Prostate gland (tissue), 2 donors: ENCODE data around the gene TKTL2. TPM values are rescaled to one million over a fixed set of nuclear protein-coding genes. Genes with fewer than 3 reads are reported as not detected.

ENCODE experiments used
- DNase-seq: peaks from one replicate; pipeline ENCODE4 v3.0.0-alpha.2; 2019; ENCODE audit warnings: low spot score
- H3K27ac ChIP-seq, 2 donors: fragments of 200-600 bp; sonication (generic); 2 replicates each; pipeline ENCODE4 v1.5.1; 2017 to 2019
- H3K27me3 ChIP-seq: fragments of 200-600 bp; sonication (generic); replicated peaks from 2 replicates; pipeline ENCODE4 v1.5.1; 2019; ENCODE audit not compliant: insufficient read depth
- H3K36me3 ChIP-seq, 2 donors: fragments of 200-600 bp; sonication (generic); 1 replicate in 1 of 2; 2 replicates in 1 of 2; pipeline versions ENCODE4 v1.5.1 to v1.8.1; 2017 to 2019
- H3K4me1 ChIP-seq: fragments of 200-600 bp; sonication (generic); replicated peaks from 2 replicates; pipeline ENCODE4 v1.5.1; 2019
- H3K4me3 ChIP-seq, 2 donors: fragments of 200-600 bp; sonication (generic); 2 replicates each; pipeline ENCODE4 v1.5.1; 2017 to 2019
- H3K9me3 ChIP-seq: fragments of 200-600 bp; sonication (generic); 2 replicates; pipeline ENCODE4 v1.5.1; 2017
- POLR2A ChIP-seq: fragments of 450-650 bp; IDR thresholded peaks from one replicate; pipeline ENCODE4 v1.6.1; 2016; ENCODE audit warnings: antibody characterized with exemption, mild to moderate bottlenecking
- POLR2AphosphoS5 ChIP-seq: sonication (generic); formaldehyde crosslinking; IDR thresholded peaks from one replicate; pipeline ENCODE4 v1.6.1; 2017; ENCODE audit warnings: antibody characterized with exemption
- WGBS: methylation state at CpG from one replicate; pipeline ENCODE4 v1.1.5; 2018; 5-methylcytosine and 5-hydroxymethylcytosine counted together
- intact Hi-C: fragments of 100-400 bp; cut with DNase I; formaldehyde crosslinking; loops from one replicate; pipeline ENCODE4 v1.14.2; 2022
- total RNA-seq, 2 donors: library from RNA; depleted of rRNA; stranded (reverse); fragments of >200 nt; gene quantifications; one replicate each; pipeline ENCODE4 v1.1.0, GENCODE V29; 2016
- TF ChIP-seq, protein P1 (sequence below), 4 experiments: fragments of 200-600 bp in 2 of 4; fragments of 450-650 bp in 2 of 4; sonication (generic) in 2 of 4; IDR thresholded peaks; 1 replicate in 3 of 4; 2 replicates in 1 of 4; pipeline ENCODE4 v1.5.1; 2016 to 2019; ENCODE audit warnings: antibody characterized with exemption in 4 of 4, mild to moderate bottlenecking in 2 of 4, moderate library complexity in 2 of 4

The TKTL2 gene, protein sequence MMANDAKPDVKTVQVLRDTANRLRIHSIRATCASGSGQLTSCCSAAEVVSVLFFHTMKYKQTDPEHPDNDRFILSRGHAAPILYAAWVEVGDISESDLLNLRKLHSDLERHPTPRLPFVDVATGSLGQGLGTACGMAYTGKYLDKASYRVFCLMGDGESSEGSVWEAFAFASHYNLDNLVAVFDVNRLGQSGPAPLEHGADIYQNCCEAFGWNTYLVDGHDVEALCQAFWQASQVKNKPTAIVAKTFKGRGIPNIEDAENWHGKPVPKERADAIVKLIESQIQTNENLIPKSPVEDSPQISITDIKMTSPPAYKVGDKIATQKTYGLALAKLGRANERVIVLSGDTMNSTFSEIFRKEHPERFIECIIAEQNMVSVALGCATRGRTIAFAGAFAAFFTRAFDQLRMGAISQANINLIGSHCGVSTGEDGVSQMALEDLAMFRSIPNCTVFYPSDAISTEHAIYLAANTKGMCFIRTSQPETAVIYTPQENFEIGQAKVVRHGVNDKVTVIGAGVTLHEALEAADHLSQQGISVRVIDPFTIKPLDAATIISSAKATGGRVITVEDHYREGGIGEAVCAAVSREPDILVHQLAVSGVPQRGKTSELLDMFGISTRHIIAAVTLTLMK
- total RNA-seq = 10 to 100 TPM in 1 of 2 donors, not detected in 1; 13.6 TPM

DNA sequence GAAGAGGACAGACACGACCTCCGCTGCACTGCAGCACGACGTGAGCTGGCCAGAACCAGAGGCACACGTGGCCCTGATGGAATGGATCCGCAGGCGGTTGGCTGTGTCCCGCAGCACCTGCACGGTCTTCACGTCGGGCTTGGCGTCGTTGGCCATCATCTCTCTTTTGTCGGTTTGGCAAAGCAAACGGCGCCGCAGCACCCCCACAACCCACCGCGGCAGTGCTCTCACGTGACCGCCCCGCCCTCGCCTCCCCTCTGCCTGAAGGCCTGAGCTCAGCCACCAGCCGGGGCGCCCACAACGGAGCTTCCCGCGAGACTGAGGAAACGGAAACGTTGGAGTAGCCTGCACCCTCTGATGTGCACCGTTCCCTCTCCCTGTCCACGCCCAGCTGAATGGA, at the start of gene TKTL2:
Gene TKTL2, minus strand, starts transcription at position 179 of the 400 bp plus-strand sequence. Its CDS starts 20 bp downstream, at position 159.
- no peaks in the 10 kb centered on the region for H3K27me3 ChIP-seq
- DNase-seq = no peak
- H3K27ac ChIP-seq = no peak within 1 kb of the TSS
- H3K4me3 ChIP-seq = no peak within 1 kb of the TSS
- no peaks in the 10 kb centered on the region for H3K4me1 ChIP-seq
- WGBS = 92% methylated on average over 32 of the region's 32 CpGs
- TF ChIP-seq POLR2A (no peak), POLR2AphosphoS5 (no peak)
- TF ChIP-seq, protein P1, sequence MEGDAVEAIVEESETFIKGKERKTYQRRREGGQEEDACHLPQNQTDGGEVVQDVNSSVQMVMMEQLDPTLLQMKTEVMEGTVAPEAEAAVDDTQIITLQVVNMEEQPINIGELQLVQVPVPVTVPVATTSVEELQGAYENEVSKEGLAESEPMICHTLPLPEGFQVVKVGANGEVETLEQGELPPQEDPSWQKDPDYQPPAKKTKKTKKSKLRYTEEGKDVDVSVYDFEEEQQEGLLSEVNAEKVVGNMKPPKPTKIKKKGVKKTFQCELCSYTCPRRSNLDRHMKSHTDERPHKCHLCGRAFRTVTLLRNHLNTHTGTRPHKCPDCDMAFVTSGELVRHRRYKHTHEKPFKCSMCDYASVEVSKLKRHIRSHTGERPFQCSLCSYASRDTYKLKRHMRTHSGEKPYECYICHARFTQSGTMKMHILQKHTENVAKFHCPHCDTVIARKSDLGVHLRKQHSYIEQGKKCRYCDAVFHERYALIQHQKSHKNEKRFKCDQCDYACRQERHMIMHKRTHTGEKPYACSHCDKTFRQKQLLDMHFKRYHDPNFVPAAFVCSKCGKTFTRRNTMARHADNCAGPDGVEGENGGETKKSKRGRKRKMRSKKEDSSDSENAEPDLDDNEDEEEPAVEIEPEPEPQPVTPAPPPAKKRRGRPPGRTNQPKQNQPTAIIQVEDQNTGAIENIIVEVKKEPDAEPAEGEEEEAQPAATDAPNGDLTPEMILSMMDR (IDR thresholded peaks at IDR 0.05) = no peak
- no peaks in the 10 kb centered on the region for H3K9me3 ChIP-seq
- H3K36me3 ChIP-seq = no peaks in the 10 kb centered on the region
- intact Hi-C loops = no loop called here

DNA sequence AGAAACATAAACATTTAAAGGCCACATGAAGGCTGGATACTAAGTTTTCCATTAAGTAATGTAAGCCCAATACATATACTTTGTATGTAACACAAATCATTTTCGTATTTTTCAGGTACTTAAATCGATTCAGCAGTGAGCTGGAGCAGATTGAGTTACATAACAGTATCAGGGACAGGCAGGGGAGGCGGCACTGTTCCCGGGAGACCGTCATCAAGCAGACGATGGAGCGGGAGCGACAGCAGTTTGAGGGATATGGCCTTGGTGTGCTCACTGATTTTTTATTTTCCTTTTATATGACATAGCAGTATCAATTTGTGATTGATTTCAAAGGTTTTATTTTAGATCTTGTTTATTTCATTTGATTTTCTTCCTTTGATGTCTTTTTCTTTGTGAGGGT, 41.6 kb upstream of the TKTL2 start:
- no peak overlapping the region for H3K4me3 ChIP-seq
- H3K36me3 ChIP-seq = peaks cover 0 to 3% of the 10 kb centered on the region in 2 donors
- no peak overlapping the region for H3K27ac ChIP-seq
- H3K27me3 ChIP-seq = no peaks in the 10 kb centered on the region
- intact Hi-C loops = no loop called here
- no peak for DNase-seq
- no peaks in the 10 kb centered on the region for H3K4me1 ChIP-seq
- TF ChIP-seq, protein P1 (IDR thresholded peaks at IDR 0.05) = no peak
- TF ChIP-seq POLR2A = no peak
- no peak for TF ChIP-seq POLR2AphosphoS5
- 95% methylated on average over 8 of the region's 8 CpGs for WGBS
- H3K9me3 ChIP-seq = no peaks in the 10 kb centered on the region

DNA sequence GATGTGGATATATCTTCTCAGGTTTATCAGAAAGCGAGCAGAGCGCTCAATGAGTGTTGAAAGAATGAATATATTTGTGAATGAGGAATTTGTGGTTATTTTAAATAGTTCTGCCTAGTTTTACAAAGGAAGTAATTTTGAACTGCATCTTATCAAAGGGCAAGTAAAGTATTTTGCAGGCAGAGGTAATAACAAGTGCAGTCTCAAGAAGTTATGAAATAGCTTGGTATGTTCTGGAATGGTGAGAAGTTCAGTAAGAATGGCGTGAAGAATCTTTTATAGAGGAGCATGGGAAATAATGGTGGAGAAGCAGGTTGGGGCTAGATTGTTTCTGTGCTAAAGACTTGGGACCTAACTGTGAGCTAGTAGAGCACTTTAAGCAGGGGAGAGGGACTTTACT, 31.8 kb upstream of the TKTL2 start:
- WGBS = 85% methylated on average over 3 of the region's 3 CpGs
- H3K27me3 ChIP-seq = no peaks in the 10 kb centered on the region
- TF ChIP-seq POLR2AphosphoS5 (no peak), POLR2A (no peak)
- TF ChIP-seq, protein P1 (IDR thresholded peaks at IDR 0.05) = no peak
- DNase-seq = no peak
- H3K9me3 ChIP-seq = no peaks in the 10 kb centered on the region
- intact Hi-C loops = no loop called here
- H3K4me1 ChIP-seq = no peaks in the 10 kb centered on the region
- H3K36me3 ChIP-seq = no peaks in the 10 kb centered on the region
- H3K4me3 ChIP-seq = no peak overlapping the region
- H3K27ac ChIP-seq = no peak overlapping the region

DNA sequence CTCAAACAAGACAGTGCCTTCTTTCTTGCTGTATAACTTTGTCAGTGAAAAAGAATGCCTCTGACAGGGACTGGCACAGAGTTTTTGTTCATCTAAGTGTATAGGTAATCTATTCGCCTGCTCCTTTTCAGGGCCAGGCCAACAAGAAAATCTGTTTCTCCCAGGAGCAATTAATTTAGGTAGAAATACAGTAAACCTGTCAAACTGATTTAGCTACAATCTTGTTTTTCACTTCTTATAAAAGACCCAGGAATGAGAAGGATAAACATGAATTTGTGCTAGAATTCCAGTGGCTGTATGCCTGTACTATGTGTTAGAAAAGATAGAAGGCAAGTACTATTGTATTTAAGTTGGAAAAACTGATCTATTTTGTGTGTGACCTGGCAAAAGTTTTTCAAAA, 27.0 kb upstream of the TKTL2 start:
- Histone ChIP-seq H3K4me1 (no peaks in the 10 kb centered on the region), H3K36me3 (no peaks in the 10 kb centered on the region), H3K27me3 (no peaks in the 10 kb centered on the region), H3K27ac (no peak overlapping the region), H3K4me3 (no peak overlapping the region), H3K9me3 (no peaks in the 10 kb centered on the region)
- DNase-seq = no peak
- 30% methylated on average over 1 of the region's 1 CpG for WGBS
- intact Hi-C loops = no loop called here
- TF ChIP-seq, protein P1 (IDR thresholded peaks at IDR 0.05) = no peak
- TF ChIP-seq POLR2A (no peak), POLR2AphosphoS5 (no peak)
